ENCODE data around the gene TDRD9. TPM values are rescaled to one million over a fixed set of nuclear protein-coding genes. Genes with fewer than 3 reads are reported as not detected.

The TDRD9 gene
- polyA plus RNA-seq, 1 experiment: 2.2 TPM

DNA sequence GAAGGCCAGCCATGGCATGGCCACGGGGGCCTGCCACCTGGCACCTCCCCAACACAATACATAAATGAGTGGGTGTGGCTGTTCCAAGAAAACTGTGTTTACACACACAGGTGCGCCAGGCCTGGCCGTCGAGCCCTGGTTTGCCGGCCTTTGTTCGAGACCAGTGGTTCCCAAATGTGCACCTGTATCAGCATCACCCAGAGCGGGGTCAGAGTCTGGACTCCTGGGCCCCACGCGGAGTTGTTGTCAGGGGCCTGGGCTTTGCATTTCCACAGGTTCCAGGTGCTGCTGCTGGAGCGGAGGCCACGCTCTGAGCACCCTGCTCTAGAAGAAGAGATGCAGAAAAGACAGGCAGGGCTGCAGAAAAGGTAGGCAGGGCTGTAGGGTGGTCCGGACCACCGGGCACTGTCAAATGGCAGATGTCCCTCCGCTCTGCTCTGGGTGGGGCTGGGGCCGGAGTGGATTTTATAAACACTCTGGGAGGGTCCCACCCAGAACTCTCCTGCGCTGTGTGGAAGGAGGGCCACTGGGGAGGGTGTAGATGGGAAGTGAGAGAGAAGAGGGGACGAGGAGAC lies 153.1 kb downstream of the TDRD9 start:
- no peak for DNase-seq (ENCODE audit: low read depth)
- Histone ChIP-seq H3K27me3 (ENCODE audit: control insufficient read depth, insufficient read depth, low read length) (no peaks in the 10 kb centered on the region), H3K36me3 (ENCODE audit: control insufficient read depth, insufficient read depth, low read length) (no peaks in the 10 kb centered on the region), H3K4me3 (ENCODE audit: low read depth, low read length) (no peak overlapping the region)
- ChIA-PET POLR2A (no interaction called here), CTCF (no interaction called here)
- TF ChIP-seq, protein P1, sequence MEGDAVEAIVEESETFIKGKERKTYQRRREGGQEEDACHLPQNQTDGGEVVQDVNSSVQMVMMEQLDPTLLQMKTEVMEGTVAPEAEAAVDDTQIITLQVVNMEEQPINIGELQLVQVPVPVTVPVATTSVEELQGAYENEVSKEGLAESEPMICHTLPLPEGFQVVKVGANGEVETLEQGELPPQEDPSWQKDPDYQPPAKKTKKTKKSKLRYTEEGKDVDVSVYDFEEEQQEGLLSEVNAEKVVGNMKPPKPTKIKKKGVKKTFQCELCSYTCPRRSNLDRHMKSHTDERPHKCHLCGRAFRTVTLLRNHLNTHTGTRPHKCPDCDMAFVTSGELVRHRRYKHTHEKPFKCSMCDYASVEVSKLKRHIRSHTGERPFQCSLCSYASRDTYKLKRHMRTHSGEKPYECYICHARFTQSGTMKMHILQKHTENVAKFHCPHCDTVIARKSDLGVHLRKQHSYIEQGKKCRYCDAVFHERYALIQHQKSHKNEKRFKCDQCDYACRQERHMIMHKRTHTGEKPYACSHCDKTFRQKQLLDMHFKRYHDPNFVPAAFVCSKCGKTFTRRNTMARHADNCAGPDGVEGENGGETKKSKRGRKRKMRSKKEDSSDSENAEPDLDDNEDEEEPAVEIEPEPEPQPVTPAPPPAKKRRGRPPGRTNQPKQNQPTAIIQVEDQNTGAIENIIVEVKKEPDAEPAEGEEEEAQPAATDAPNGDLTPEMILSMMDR (IDR thresholded peaks at IDR 0.05; ENCODE audit: insufficient read depth, low read depth, low read length): no peak

GRCh38 chr14:104081951-104082464 lies 153.8 kb downstream of the TDRD9 start:
- ChIA-PET POLR2A (no interaction called here), CTCF (no interaction called here)
- H3K4me3 ChIP-seq (ENCODE audit: low read depth, low read length): no peak overlapping the region
- no peaks in the 10 kb centered on the region for H3K27me3 ChIP-seq (ENCODE audit: control insufficient read depth, insufficient read depth, low read length)
- no peak for DNase-seq (ENCODE audit: low read depth)
- no peaks in the 10 kb centered on the region for H3K36me3 ChIP-seq (ENCODE audit: control insufficient read depth, insufficient read depth, low read length)
- TF ChIP-seq, protein P1 (IDR thresholded peaks at IDR 0.05; ENCODE audit: insufficient read depth, low read depth, low read length): no peak

DNA sequence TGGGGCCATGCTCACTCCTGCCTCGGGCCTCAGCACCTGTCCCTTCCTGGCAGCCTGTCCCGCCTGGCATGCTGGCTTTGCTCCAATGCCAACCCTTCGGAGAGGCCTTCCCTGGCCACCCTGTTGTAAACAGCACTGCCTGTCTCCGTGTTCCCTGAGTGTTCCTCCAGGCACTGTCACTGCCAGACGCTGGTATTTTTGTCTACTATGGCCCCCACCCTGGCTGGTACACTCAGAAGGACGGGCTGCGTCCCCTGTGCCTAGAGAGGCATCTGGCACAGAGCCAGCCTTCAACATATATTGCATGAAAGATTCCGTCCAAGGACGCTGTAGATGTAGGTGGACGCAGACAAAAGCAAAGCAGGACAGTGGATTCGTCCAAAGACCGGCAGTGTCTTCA lies 154.6 kb downstream of the TDRD9 start:
- CTCF ChIA-PET: no interaction called here
- no peak for DNase-seq (ENCODE audit: low read depth)
- H3K4me3 ChIP-seq (ENCODE audit: low read depth, low read length): no peak overlapping the region
- POLR2A ChIA-PET: no interaction called here
- TF ChIP-seq, protein P1 (IDR thresholded peaks at IDR 0.05; ENCODE audit: insufficient read depth, low read depth, low read length): no peak
- no peaks in the 10 kb centered on the region for H3K36me3 ChIP-seq (ENCODE audit: control insufficient read depth, insufficient read depth, low read length)
- H3K27me3 ChIP-seq (ENCODE audit: control insufficient read depth, insufficient read depth, low read length): no peaks in the 10 kb centered on the region

- TF ChIP-seq, protein P1 (IDR thresholded peaks at IDR 0.05; ENCODE audit: insufficient read depth, low read depth, low read length): no peak
- ChIA-PET CTCF (interaction anchor here (1.1 kb wide), 1 partner anchor 480 kb away, joined by 3 read pairs; no protein-coding TSS in a partner anchor), POLR2A (no interaction called here)
- no peak overlapping the region for H3K4me3 ChIP-seq (ENCODE audit: low read depth, low read length)
- no peaks in the 10 kb centered on the region for H3K27me3 ChIP-seq (ENCODE audit: control insufficient read depth, insufficient read depth, low read length)
- no peaks in the 10 kb centered on the region for H3K36me3 ChIP-seq (ENCODE audit: control insufficient read depth, insufficient read depth, low read length)
- DNase-seq (ENCODE audit: low read depth): no peak
These were observed 156.2 kb downstream of the TDRD9 start for GRCh38 chr14:104084251-104085002.

- ChIA-PET POLR2A (no interaction called here), CTCF (interaction anchor here (1.1 kb wide), 1 partner anchor 479 kb away, joined by 3 read pairs; no protein-coding TSS in a partner anchor)
- no peaks in the 10 kb centered on the region for H3K27me3 ChIP-seq (ENCODE audit: control insufficient read depth, insufficient read depth, low read length)
- H3K4me3 ChIP-seq (ENCODE audit: low read depth, low read length): no peak within 1 kb of the TSS
- TF ChIP-seq, protein P1 (IDR thresholded peaks at IDR 0.05; ENCODE audit: insufficient read depth, low read depth, low read length): no peak
- no peak for DNase-seq (ENCODE audit: low read depth)
- H3K36me3 ChIP-seq (ENCODE audit: control insufficient read depth, insufficient read depth, low read length): no peaks in the 10 kb centered on the region
These were observed 157.0 kb downstream of the TDRD9 start, which contains the start of gene ASPG for GRCh38 chr14:104085032-104085888. TSS of gene ASPG (plus strand) at chr14:104085700. CDS start at chr14:104085771, 71 bp downstream.
